ENCODE measurements around the gene PRKN.

Gene PRKN

GRCh38 chr6:161557333-161558107 lies 1170.0 kb downstream of the PRKN start:
- no peak for DNase-seq

- DNase-seq = no peak
Measured at GRCh38 chr6:161554883-161555282, 1172.7 kb downstream of the PRKN start.

- DNase-seq = no peak
Measured at GRCh38 chr6:161549977-161550655, 1177.5 kb downstream of the PRKN start.

DNA sequence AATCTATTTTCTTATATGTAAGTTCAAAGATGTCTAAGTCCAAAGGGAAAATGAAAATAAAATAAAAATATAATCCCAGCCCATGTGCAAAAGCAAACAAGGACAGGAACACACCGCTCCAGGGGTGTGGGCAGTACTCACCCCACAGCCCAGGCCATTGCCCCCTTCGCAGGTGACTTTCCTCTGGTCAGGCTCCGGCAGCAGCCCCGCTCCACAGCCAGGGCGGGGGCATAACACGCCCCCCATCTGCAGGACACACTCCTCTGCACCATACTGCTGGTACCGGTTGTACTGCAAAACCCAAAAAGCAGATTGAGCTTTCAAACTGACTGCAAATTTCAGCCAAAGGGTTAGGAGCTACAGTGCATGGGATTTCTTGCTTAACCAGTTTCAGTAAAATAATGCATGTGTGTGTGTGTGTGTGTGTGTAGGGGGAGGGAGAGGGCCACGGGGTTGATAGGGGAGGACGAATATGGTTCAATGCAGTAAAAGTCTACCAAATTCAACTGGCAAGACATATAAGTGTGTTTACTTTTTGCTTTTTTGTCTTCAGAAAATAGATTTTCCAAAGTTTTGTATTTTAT lies 1178.8 kb downstream of the PRKN start:
- no peak for DNase-seq

- DNase-seq = no peak
Measured at GRCh38 chr6:161547617-161548016, 1179.9 kb downstream of the PRKN start.

- no peak for DNase-seq
Measured at GRCh38 chr6:161546632-161547031, 1180.9 kb downstream of the PRKN start.

DNA sequence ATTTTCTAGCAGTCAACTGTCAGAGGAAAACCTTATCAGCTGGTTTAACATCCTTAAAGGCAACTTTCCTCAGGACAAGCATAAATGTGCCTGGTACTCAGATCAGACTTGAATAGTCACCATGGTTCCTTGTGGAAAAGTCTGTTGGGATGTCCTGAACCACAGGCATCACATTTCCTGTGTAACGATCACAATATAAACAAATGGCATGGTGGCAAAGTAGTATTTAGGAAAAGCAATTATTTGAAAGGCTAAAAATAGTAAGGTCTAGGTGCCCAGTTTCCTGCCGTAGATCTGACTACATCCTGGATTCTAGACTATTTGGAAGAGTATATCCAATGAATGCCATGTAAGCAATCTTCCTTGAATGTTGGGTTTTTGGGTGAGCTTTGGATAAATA lies 1181.8 kb downstream of the PRKN start:
- DNase-seq = no peak

DNA sequence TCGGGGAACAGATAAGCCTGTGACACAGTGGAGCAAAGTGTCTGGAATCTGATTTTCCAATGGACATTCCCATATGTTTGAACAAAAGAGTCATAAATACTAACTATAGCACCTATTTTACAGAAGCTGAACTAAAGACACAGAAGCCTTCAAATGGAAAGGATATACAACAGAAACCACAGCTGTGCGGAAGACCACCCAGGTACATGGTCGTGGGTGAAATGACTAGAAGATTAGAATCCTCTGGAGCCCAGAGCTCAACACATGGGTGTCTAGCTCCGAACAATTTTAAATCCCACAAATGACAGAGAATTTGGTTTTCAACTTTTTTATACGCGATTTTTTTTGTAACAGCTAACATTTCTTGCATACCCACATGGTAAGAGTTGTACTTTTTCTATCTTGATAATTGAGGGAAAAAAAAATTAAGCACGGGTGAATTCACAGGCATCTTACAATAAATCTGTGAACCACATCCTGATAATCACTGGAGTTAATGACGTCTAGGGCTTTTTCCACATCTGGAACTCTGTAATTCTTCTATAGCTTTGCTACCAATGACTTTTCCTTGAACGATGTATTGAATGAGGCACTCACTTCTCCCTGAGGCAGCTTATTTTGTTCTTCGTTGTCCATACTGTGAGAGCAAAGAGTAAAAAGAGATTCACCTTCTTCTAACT lies 1182.6 kb downstream of the PRKN start:
- DNase-seq = no peak

DNA sequence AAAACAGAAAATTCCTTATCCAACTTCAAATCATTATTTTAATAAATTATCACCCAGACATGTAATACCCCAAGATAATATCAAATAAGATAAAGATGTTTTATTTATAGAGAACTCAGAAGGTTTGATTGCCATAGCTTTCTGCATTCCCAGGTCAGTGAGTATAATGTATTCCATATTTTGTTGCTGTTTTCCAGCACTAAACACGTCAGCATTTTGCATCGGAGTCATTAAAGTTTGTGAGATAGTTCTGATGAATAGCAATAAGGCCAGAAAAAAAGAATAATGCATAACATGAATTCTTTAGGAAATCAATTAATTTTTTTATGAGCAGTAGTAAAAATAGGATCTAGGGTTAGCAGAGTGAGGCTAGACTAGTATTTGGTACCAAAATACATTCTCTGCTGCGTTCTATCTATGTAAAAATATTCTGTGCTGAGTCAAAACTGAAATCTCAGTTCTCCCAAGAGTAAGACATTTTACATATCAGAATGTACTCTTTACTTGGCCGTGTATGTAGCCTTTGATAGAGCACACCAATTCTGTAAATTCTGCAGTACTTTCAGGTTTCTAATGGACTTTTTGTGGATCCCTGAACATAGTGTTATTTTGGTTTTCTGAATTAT lies 1183.8 kb downstream of the PRKN start:
- DNase-seq = no peak

DNA sequence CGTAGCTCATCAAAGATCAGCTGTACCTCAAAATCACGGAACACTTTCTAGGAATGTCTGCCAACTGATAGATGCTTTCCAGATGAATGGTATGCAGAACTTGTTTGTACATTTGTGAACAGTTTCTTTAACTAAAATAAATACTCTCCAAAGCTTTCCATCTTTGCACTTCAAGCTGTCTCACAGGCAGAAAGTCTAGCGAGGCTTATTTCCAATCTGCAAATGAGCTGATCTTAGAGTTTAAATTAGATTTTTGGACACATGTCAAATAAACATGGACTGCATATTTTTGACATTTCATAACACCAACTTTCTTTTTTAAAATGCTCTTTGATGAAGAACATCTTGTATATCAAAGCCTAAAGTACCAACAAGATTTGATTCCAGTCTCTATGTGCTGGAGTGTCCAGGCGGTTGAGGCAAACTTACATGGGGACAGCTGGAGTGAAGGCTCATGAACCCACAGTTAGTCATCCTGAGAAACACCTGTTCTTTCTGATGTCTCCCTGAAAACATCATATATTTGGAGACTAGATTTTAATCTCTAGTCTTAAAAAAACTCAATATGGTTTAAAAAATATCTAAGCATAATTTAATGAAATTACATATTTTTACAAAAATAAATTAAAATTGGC lies 1185.1 kb downstream of the PRKN start:
- DNase-seq = no peak

DNA sequence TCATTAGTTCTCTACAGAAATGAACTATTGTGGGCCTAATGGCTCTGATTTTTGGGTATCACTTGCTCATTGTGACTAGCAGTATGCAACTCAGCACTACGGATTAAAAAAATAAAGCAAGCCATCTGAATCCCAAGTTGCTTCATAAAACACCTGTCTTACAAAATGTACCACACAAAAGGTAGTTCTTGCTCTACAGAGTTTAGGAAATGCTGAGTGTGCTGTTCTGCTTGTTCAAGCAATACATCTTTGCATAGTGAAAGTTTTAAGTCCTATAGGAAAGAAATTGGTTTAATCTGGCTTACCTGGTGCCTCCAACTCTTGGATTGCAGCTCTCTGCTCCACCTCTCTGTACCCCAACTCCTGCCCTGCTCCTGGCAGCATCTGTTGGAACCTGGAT lies 1187.0 kb downstream of the PRKN start:
- no peak for DNase-seq

DNA sequence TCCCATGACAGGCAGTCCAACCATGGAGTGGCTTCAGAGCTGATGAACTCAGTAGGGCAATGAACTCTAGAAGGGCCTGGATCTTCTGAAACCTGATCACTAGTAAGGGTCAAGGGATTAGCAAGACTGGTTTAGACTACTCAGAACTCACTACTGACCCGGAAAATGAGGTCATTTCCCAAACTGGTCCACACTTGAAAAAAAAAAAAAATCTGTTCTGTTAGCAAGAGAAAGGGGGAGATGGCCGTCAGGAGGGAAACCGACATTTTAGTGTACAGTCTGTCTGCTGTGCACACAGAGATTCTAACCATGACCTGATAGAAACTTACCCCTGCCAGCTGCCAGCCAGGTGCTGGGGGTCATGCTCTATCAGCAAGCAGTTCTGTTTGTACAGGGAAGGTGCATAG lies 1191.3 kb downstream of the PRKN start:
- no peak for DNase-seq

GRCh38 chr6:161534264-161534873 lies 1193.2 kb downstream of the PRKN start:
- DNase-seq = no peak

DNA sequence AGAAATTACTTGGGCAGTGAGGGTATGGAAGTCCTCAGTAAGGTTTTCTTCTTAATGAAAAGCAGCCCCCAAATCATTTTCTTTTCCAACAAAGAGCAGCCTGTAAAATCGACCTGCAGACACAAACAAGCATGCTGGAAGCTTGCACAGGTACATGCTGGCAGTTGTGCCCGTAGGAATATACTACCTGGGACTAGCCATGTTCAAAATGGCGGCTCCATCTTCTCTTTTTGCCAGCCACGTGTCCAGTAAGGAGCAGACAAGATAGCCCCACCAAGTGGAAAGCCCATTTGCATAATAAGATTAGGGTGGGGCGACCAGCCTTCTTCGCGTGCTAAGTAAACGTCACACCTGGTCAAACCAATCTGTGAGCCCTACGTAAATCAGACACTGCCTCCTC lies 1194.3 kb downstream of the PRKN start:
- no peak for DNase-seq

- DNase-seq = no peak
Measured at GRCh38 chr6:161532536-161532935, 1195.0 kb downstream of the PRKN start.

DNA sequence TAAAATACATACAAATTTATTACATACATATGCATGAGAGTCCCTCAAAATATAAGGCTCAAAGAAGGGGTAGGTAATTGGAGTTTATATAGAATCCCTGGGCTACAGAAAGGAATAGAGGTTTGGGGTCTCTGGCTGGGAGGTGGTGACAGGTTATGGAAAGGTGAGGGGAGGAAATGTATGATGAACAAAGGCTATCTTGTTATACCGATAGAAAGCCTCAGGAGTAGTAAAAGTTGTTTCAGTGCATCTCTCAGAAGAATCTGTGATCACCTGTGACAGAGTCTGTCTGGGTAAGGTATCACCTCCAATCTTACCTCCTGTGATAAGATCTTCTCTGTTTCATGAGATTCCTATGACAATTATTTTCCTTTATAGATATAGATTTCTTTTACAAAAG lies 1200.8 kb downstream of the PRKN start:
- no peak for DNase-seq

GRCh38 chr6:161523362-161523761 lies 1204.2 kb downstream of the PRKN start:
- DNase-seq = no peak

GRCh38 chr6:161522276-161522675 lies 1205.3 kb downstream of the PRKN start:
- DNase-seq = no peak

DNA sequence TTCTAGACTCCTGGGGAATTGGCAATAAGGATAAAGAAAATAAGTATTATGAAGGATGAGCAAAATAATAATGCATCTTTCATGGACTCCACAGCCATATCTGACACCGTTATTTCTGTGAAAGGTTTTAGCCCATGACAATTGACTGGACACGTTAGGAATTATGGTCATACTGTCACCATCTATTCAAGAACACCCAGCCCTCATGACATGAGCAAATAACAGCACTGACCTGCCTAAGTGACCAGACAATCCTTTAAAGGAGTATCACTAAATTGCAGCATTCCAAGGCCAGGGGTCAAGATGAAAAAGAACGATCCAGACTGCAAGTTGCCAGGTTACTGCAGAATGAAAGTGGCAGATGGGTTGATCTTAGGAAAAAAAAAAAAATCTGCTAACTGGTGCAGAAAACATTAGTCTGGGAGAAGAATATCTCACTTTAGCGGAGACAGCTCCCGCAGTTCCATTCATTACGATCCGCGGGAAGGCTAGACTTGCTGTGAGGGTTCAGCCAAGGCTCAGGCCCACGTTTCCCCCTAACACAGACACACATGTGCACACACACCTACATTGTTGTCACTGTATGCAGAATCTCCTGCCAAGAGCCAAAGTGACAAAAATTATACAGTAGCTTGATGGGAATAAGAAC lies 1216.0 kb downstream of the PRKN start:
- DNase-seq = no peak

- DNase-seq = no peak
Measured at GRCh38 chr6:161508341-161508740, 1219.2 kb downstream of the PRKN start.

GRCh38 chr6:161507375-161507774 lies 1220.2 kb downstream of the PRKN start:
- DNase-seq = no peak

- no peak for DNase-seq
Measured at GRCh38 chr6:161503570-161503969, 1224.0 kb downstream of the PRKN start.
